HG03095 (cell line): ENCODE results near the gene GJA9.
"Not testable (repeated sequence)": the region's sequence is repeated elsewhere in the genome, so short reads cannot be mapped to it uniquely, and the experiment has no call there.

Source experiments
- ATAC-seq: cut with Tn5 transposase; IDR thresholded peaks from one replicate; pipeline ENCODE4 v1.9.1; 2021; ENCODE audit warnings: moderate library complexity; ENCODE audit not compliant: unreplicated experiment

GJA9 gene

DNA sequence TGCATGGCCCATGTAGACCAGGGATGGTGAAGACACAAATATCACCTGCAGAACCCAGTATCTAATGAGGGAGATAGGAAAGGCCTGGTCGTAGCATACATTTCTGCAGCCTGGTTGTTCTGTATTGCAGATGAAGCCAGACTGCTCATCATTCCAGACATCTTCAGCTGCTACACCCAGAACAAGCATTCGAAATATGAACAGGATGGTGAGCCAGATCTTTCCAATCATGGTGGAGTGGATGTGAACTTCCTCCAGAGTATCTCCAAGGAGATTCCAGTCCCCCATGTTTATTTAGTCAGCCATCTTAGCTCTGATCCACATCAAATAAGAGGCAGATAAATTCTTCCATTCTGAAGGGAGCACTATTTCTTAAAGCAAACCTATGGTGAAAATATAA is 5.6 kb downstream of the GJA9 start:
- no peak for ATAC-seq

DNA sequence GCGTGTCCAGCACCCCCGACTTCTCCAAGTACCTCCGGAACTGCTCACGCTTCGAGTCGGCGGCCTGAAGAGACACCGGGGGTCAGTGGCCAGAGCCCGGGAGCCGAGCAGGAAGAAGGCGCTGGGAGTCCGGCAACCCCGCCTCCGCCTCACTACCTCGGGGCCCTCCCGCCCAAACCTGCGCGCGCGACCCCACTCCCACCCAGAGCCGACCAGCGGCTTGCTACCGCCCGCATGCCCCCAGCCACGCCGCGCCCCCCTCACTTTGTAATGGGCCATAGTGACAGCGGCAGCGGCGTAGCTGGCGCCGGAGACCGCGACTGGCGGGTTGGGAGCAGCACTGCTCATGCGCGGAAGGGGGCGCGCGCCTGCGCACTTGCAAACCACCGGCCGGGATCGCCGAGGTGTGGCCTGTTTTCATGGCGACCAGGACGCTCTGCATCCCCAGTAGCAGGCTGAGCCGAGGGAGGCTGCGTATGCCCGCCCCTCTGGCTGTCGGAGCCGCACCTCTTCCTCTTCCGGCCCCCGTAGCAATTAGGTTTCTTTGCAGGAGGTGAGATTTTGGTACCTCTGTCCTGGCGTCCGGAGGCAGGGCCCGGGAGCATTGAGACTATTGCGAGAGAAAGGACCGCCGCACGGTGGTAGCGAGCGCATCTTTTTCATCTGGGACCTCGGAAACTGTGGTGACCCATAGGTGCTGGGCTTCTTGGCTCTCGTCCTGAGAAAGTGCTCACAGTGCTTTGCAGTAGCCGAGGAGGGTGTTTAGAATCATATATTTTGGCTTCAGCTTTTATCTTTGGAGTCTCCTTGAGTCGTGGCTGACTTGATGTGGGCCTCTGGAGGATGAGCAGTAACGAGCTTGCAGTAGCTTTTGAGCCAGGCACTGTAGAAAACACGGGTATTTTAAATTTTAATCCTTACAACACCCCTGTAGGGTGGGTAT is 8.1 kb downstream of the GJA9 start, which contains the start of gene MYCBP:
Gene MYCBP (minus strand): TSS at position 322 of the 943 bp plus-strand sequence. CDS start 43 bp downstream, at position 279.
- ATAC-seq: peak; percentile 94

DNA sequence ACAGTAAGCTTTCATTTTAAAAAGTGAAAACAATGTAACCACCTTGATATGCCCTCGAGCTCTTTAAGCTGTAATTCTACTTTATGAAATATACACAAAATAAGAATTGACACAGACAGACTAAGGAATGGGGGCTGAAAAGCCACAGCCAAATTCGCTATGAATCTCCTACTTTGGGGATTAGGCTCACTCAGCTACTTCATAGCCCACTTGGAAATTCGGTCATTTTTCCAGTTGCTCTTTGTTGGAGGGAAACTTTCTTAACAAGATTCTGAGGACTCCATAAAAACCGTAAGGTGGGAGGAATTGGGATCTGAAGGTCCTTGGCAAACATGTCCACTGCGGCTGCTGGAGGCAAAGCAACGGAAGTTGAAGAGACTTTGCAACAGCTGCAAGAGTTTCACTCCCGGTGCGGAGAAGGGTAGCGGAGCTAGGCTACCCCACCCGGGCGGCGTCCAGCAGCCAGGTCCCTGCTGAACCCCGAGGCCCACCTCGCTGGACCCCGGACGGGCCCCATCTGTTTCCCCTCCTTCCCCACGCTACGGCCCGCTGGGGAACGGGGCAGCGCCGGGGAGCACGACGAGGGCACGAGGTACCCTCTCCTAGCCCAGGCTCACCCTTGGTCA is 8.9 kb downstream of the GJA9 start:
- peak; percentile 23 for ATAC-seq

DNA sequence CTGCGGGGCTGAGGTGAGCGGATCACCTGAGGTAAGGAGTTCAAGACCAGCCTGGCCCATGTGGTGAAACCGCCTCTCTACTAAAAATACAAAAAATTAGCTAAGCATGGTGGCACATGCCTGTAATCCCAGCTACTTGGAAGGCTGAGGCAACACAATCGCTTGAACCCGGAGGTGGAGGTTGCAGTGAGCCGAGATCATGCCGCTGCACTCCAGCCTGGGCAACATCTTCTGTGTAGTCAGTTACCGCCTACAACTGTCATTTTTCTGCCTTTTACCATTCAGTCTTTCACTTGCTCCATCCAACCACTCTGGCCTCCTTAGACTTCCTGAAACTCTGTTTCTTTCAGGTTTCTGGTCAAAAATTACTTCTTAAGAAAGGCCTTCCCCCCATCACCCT is 10.4 kb downstream of the GJA9 start:
- ATAC-seq: no peak

DNA sequence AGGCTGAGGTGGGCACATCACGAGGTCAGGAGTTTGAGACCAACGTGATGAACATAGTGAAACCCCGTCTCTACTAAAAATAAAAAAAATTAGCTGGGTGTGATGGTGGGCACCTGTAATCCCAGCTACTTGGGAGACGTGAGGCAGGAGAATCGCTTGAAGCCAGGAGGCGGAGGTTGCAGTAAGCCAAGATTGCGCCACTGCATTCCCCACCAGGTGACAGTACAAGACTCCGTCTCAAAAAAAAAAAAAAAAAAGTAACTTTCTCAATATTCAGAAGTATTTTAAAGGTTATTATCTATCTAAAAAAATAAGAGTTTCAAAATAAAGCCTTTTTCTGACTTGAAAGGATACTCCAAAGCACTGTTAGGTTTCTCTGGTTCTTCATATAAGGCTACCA is 14.2 kb downstream of the GJA9 start:
- no peak for ATAC-seq

DNA sequence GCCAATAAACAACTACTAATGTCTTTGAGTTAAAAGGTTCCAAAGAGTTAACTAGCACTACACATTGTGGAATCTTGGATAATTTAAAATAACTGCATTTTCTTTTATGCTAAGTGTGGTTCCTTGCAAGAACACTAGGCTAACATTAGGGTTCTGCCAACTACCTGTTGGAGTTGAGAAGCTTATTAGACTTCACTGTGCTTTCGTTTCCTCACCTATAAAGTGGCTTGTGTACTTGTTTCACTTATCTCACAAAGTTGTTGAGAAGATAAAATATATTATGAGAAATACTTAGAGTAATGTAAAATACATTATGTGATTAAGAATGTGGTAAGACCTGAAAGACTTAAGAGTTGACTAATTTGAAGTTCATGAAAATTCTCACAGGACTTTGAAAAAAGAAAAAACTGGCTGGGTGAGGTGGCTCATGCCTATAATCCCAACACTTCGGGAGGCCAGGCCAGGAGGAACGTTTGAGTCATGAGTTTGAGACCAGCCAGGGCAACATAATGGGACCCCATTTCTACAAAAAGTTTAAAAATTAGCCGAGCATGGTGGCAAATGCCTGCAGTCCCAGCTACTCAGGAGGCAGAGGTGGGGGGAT is 16.2 kb downstream of the GJA9 start:
- no peak for ATAC-seq

DNA sequence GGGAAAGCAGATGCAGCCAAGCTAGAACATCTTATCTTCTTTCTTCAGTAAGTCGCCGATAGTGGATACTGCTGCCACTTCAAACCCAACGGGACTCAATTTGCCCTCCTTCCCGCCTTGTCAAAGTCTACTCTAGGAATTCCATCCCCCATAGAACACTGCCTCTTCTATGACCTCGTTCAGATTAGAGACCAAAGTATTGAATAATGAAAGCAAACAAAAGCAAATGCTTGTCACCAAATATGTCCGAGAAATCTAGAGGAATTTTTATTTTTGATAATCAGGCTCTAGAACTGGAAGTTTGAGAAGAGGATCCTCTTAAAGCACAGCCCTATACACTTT is 21.0 kb downstream of the GJA9 start:
- no peak for ATAC-seq

DNA sequence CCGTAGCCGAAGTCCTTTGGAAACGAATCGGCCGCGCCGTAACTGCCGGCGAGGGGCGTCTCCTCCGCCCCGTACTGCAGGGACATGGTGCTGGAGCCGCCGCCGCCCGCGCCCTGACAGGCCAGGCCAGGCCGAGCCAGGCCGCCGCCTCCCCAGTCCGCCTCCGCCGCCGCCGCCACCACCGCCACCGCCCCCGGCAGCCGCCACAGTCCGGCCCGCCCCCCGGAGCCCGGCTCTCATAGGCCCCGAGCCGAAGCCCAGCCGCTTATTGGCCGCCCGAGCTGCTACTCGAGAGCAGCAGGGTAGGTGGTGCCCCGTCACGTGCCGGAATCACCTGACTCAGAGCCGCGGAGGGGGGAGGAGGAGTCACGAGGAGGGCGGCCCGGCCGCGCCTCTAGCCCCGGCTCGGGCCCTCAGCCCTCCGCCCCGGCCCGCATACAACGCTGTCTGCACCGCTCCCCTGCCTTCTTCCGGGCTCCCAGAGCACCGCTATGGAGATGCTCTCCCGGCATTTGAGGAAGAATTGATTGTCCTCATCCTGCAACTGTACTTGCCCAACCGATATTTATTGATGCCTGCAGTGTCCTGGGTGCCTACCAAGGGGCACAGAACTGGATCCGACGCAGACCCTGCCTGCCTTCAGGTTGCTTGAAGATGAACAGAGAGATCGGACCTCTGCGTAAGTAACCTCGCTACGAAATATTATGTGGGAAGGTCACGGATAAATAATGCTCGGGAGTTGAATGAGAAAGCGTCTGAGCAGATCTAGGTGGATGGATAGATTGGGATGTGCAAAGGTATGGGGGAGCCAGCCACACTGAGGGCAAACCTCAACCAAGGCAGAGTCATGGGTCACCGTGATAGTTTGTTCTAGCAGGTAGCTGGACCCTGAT is 21.6 kb downstream of the GJA9 start, which contains the start of gene RRAGC:
Gene RRAGC (minus strand): TSS at position 212 of the 893 bp plus-strand sequence. CDS start 126 bp downstream, at position 86.
- peak; percentile 88 for ATAC-seq

DNA sequence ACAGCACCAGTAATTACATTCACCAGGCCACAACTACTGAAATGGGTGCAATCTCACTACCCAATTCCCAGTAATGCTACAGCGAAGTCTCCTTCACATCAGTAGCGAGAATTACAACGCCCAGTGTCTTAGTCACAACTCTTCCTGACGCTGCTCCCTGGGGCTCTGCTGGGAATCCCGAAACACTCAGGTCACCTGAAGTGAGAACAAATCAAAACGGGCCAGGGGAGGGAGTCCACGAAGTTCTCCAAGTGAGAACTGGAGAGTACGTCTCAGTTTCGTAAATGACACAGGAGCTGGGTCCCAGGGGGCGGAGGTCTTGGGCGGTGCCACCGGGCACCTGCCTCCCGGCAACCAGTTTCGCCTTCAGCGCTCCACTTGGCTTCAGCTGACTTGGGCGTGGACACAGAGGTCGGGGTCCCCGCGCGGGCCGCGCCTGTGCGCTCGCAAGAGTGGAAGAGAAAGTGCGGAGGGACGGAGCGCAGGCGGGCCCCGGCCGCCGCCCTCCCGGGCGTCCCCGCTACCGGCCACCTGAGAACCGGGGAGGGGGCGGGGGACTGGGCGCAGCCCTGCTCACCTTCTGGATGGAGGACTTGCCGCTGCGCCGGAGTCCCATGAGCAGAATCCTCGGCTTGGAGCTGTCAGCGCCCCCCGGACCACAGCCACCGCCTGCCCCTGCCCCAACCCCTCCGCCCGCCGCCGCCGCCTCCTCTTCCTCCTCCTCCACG is 22.4 kb downstream of the GJA9 start:
- peak; percentile 19 for ATAC-seq

DNA sequence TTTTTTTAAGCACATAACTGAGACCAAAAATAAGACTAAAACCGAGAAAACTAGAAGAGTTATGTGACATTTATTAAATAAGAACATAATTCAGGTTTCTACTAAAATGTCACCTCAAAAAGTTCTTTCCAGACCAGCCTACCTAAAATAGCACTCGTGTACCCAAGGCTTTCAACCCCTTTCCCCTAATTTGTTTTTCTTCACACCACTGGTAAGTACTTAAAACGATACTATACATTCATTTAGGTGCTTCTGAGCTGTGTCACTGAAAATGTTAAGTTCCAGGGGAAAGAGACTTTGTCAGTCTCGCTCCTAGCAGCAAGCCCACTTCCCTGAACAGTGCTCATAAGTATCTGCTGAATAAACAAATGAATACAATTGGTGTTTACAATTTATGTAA is 28.6 kb downstream of the GJA9 start:
- peak; percentile 51 for ATAC-seq

DNA sequence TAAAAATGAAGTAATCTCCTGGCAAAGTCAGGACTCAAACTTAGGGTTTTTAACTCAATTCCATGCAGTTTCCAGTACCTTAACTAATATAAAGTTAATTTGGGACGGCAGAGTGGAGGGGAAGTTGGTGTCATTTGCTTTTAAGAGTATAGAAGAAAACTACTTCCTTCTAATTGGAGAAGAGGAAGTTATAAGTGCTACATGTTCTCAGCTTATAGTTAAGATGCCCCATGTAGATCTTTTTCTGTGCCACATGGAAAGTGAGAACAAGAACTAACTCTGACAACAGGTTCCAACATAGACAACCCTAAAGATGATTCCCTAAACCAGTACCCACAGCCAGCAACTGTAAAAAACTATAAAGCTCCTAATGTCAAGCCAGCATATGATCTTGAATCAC is 33.3 kb downstream of the GJA9 start:
- no peak for ATAC-seq

DNA sequence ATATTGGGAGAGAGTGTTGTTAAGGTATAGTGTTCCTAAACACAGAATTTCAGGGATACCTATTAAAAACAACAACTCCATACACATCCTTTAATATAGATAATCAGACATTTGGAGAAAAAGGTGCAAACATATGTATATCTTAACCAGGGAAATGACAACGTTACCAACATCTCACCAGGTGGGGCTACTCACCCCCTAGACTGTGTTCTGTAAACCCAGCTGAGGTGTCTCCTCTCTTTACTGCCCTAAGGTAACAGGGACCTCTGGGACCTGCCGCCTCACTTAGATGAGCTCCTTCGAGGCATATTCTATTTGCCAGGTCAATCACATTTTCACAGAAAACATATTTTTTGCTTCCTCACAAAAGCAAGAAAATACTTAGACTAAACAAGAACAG is 35.2 kb downstream of the GJA9 start:
- ATAC-seq: no peak

DNA sequence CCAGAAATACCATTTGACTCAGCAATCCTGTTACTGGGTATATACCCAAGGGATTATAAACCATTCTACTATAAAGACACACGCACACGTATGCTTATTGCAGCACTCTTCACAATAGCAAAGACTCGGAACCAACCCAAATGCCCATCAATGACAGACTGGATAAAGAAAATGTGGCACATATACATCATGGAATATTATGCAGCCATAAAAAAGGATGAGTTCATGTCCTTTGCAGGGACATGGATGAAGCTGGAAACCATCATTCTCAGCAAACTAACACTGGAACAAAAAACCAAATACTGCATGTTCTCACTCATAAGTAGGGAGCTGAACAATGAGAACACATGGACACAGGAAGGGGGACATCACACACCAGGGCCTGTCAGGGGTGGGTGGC is 36.3 kb downstream of the GJA9 start:
- ATAC-seq: not testable (repeated sequence)

DNA sequence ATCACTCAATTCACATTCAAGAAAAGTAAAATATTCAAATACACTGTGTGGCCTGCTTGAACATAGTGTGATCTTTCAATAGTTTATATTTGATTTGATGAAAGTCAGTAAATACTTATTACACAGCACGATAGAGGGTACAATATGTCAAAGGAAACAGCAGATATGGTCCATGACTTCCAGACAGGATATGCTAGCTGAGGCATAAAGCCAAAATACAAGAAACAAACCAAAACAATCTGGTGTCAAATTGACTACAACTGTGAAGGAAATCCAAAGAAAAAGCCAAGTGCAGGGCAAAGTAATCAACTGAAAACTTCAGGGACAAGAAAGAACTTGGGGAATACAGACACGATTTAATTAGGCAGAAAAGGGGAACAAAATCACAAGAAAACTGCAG is 41.1 kb downstream of the GJA9 start:
- no peak for ATAC-seq

DNA sequence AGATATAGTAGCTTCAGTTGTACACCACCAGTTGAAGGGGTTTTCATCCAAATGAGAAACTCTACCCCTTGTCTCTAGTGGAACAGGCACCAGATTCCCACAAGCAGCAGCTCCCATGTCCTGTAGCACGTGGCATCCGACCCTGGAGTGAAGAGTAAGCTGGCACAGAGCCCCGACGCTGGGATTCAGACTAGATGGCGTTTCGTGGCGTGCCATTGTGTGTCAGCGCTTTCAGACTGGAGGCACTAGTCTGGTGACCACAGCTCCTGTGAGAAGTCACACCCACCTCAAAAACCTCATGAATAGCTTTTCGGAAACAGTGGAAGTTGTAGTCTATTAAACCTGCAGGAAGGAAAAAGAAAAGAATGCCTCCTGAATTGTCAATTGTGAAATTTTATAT is 42.0 kb downstream of the GJA9 start:
- ATAC-seq: no peak

DNA sequence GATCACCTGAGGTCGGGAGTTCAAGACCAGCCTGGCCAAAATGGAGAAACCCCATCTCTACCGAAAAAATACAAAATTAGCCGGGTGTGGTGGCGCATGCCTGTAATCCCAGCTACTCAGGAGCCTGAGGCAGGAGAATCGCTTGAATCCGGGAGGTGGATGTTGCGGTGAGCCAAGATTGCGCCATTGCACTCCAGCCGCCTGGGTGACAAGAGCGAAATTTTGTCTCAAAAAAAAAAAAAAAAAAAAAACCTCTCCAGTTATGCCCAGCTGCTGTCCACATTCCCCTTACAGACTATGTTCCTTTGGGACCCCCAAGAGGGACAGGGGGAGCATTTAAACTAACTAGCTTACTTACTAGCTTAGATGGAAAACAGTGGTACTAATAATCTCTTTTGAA is 45.1 kb downstream of the GJA9 start:
- ATAC-seq: not testable (repeated sequence)

DNA sequence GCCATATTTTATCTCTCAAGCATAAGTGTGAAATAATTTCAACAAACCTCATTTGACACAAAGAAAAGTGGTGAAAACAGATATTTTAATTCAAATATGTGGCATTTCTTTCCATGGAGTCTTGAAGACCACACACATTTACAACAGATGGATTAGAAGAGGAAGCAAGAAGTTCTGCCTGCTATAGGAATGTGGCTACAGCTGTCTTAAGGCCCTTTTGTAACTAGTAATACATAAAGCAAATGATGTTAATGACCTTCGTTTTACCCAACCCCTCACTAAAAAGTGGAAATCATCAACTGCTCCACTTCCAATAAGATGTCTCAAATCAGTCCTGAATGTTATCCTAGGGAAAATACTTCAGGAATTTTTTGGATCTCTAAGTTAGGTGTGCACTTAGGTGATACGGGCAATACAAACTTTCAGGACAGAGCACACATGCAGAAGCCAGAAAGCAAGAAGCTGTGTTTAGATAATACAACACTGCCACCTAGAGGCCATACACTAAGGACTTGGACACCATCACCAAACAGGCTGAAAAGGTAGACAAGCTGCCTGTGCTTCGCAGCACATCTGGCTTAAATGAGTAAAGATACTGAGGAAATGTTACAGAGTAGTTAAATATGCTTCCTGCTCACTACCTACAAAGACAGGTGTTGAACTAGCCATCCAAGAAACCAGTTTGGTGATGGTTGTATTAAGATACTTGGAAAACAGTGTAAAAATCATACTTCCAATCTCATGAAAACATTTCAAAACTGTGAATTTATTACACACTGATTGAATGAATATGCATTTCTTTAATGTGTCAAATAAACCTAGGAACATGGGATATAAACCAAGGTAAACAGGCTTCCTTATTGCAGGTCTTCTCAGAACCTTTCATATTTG is 46.2 kb downstream of the GJA9 start:
- peak; percentile 57 for ATAC-seq

DNA sequence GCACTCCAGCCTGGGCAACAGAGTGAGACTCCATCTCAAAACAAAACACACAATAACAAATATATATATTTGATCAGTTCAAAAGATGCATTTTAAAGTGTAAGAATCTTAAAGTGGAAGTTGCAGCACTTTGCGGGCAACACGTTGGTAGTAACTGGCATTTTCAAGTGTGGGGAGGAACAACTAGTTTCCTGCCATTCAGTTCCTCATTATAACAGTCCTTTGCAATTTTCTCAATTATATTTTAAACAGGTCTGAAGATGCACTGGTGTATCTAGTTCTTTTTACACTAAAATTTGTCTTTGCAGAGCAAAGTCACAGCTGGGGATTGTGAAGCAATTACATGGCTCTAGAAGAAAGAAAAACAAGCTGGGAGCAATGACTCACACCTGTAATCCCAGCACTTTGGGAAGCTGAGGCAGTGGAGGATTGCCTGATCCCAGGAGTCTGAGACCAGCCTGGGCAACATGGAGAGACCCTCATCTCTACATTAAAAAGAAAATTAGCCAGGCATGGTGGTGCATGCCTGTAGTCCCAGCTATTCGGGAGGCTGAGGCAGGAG is 47.1 kb downstream of the GJA9 start:
- ATAC-seq: no peak

DNA sequence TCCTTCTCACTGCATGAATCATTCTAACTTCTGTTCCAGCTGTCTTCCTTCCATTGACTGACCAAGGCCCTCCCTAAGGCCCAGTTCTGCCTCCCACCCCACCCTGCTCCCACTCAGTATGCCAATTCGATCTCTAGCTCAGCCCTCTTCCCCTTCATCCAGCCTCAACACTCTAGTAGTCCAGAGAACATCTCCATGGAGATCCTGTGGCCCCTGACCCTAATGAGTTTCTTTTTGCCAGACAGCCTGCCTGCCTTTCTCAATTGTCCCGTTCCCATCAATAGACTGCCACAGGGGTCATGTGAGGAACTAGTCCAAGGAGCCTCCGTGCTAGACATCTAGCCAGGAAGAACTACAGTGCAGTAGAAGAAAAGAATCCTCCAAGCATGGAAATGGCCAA is 48.2 kb downstream of the GJA9 start:
- ATAC-seq: no peak
